ENCODE measurements around the gene ADD2.

ADD2 gene

GRCh38 chr2:70785137-70785911 lies 17.3 kb upstream of the ADD2 start:
- in situ Hi-C loops (cut with HindIII; ENCODE audit: low sequenced_read_pairs), result no loop called here

GRCh38 chr2:70784320-70784719 lies 16.3 kb upstream of the ADD2 start:
- in situ Hi-C loops (cut with HindIII; ENCODE audit: low sequenced_read_pairs), result no loop called here

DNA sequence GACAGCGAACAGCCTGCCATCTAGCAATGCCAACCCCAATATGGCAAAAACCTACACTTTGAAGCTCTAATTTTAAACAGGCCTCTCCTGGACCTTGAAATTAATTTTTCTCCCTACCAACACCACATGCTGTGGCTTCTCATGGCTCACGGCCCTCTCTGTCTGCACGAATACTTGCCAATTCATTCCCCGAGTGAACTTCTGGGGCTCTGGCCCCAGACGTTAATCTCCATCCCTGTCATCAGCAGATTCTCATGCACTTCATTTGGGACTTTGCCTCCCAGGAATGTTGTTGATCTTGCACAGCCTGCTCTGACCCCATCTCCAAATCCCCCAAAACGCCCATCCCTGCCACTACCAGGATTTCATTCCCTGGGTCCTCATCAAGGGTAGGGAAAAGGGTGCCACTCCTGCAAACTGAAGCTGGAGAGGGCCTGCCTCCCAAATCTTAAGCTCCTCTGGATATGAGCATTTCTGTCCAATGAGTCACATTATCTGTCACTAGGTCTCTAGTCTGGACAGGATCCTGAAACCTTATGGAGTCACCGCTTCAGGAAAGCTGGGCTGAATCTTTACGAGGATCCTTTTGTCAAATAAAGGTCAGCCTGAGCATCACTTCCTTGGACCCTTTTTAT lies 12.0 kb upstream of the ADD2 start:
- in situ Hi-C loops (cut with HindIII; ENCODE audit: low sequenced_read_pairs), result no loop called here

DNA sequence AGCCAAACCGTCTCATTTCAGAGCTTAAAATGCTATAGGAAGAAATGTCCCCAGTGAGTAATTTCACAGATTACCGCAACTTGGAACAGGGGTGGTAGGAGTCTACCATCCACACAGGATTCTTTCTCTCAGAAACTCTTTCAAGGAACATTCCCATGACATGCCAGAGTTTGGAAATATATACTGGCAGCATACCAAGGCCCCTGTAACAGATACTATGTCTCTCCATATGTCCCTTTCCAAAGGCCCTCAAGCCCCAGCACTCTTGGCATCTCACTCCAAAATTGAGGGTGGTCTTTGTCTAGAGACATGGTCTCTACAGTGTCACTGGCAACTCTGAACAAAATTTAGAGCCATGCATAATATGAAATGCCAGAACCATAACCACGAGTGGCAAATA lies 11.5 kb upstream of the ADD2 start:
- in situ Hi-C loops (cut with HindIII; ENCODE audit: low sequenced_read_pairs), result no loop called here

- in situ Hi-C loops (cut with HindIII; ENCODE audit: low sequenced_read_pairs), result no loop called here
Observed at GRCh38 chr2:70778676-70779075, 10.7 kb upstream of the ADD2 start.

DNA sequence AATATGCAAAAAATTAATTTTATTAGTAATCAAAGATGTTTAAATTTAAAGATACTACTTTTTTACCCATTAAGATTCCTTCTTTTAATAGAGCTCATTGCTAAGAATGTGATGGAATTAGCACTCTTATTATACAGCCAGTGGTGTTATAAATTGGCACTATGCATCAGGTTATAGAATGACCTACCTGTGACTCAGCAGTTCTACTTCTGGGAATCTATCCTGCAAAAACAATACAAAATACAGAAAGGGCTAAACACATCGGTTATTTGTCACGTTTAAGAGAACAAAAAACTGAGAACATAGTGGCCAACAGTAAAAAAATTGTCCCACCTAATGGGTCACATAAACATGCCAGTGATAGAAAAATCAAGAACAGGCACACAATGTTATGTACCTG lies 9.4 kb upstream of the ADD2 start:
- in situ Hi-C loops (cut with HindIII; ENCODE audit: low sequenced_read_pairs), result no loop called here

GRCh38 chr2:70776266-70776665 lies 8.3 kb upstream of the ADD2 start:
- in situ Hi-C loops (cut with HindIII; ENCODE audit: low sequenced_read_pairs), result no loop called here

- in situ Hi-C loops (cut with HindIII; ENCODE audit: low sequenced_read_pairs), result no loop called here
Observed at GRCh38 chr2:70775141-70775540, 7.1 kb upstream of the ADD2 start.

- in situ Hi-C loops (cut with HindIII; ENCODE audit: low sequenced_read_pairs), result no loop called here
Observed at GRCh38 chr2:70772486-70773155, 4.6 kb upstream of the ADD2 start.

- in situ Hi-C loops (cut with HindIII; ENCODE audit: low sequenced_read_pairs), result no loop called here
Observed at GRCh38 chr2:70771446-70771845, 3.4 kb upstream of the ADD2 start.

- in situ Hi-C loops (cut with HindIII; ENCODE audit: low sequenced_read_pairs), result no loop called here
Observed at GRCh38 chr2:70769450-70769849, 1.4 kb upstream of the ADD2 start.

- in situ Hi-C loops (cut with HindIII; ENCODE audit: low sequenced_read_pairs), result no loop called here
Observed at GRCh38 chr2:70768590-70769085, 638 bp upstream of the ADD2 start.

DNA sequence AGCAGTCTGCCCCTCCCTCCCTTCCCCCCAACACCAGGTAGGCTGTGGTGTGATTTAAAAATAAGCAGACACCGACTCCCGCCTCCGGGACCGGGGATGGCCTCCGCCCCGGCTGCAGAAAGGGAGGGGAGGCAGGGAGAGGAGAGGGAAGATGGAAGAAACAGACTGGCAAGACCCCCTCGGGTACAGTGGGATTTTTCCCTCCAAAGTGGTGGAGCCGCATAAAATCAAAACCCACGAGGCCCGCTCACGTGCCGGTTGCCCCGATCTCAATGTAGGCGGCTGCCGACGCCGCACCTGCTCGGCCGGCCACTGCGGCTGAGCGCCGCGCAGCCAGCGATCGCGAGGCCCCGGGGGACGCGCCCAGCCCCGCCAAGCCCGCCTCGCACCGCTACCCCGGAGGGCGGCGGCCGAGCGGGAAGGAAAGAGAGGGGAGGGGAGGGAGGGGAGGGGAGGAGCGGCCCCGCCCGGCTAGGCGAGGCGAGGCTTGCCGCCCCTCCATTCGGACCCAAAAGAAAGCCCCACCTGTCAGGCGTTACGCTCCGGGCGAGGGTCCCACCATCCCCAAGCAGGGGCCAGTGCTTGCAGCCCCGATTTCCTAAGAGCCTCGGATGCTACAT lies 811 bp downstream of the ADD2 start:
- in situ Hi-C loops (cut with HindIII; ENCODE audit: low sequenced_read_pairs), result no loop called here

GRCh38 chr2:70766357-70767078 lies 1.5 kb downstream of the ADD2 start:
- in situ Hi-C loops (cut with HindIII; ENCODE audit: low sequenced_read_pairs), result no loop called here

GRCh38 chr2:70765507-70765906 lies 2.5 kb downstream of the ADD2 start:
- in situ Hi-C loops (cut with HindIII; ENCODE audit: low sequenced_read_pairs), result no loop called here

- in situ Hi-C loops (cut with HindIII; ENCODE audit: low sequenced_read_pairs), result no loop called here
Observed at GRCh38 chr2:70759446-70759845, 8.6 kb downstream of the ADD2 start.

DNA sequence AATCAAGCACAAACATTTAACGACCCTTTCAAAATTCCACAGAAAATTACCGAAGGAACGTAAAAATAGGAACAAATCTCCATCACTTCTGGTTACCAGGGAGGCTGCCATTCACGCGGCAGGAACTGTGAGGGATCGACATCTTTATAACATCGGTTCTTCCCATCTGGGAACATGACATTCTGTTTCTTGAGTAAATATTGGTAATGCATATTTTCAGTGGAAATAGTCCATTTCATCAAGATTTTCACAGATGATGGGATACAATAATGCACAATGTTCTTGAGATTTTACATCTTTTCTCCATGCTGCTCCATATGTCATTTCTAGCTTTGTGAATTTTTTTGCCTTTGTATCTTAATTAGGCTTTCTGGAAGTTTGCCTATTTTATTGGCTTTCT lies 10.0 kb downstream of the ADD2 start:
- in situ Hi-C loops (cut with HindIII; ENCODE audit: low sequenced_read_pairs), result no loop called here

GRCh38 chr2:70757360-70757759 lies 10.6 kb downstream of the ADD2 start:
- in situ Hi-C loops (cut with HindIII; ENCODE audit: low sequenced_read_pairs), result no loop called here

- in situ Hi-C loops (cut with HindIII; ENCODE audit: low sequenced_read_pairs), result no loop called here
Observed at GRCh38 chr2:70756128-70756527, 11.9 kb downstream of the ADD2 start.

DNA sequence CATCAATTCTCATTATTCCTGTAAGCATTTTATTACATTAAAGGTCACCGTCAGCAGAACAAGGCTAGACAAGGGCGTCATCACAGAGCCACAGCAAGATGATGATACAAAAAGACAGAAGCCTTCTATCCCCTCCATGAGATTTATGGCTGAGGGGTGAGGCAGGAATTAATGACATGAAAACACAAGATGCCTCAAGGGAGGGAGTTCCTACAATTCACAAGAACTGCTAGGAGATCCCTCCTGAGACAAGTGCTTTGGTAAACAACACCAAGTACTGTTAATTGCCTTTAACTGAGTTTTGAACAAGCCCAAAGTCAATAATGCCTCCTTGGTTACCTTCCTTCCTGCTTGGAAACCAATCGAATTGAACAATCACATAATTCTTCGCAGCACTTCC lies 14.1 kb downstream of the ADD2 start:
- in situ Hi-C loops (cut with HindIII; ENCODE audit: low sequenced_read_pairs), result no loop called here

DNA sequence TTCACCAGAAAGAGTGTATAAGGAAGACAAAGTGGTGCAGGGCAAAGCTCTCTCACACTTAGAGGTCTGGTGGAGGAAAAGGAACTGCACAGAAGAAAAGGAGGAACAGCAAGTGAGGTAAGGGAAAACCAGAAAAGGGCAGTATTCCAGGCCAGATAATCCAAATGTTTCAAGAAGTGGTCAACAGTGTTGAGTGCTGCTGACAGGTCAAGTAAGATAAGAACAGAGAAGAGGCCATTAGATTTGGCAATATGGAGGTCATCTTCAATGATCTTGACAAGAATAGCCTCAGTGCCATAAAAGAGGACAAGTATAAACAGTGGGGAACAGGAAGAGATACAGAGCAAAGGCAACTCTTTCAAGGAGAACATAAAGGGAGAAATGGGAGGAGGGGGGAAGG lies 15.0 kb downstream of the ADD2 start:
- in situ Hi-C loops (cut with HindIII; ENCODE audit: low sequenced_read_pairs), result no loop called here

All from DLD1 (cell line).